GM19328 (cell line): ENCODE measurements around the gene DMXL2.
A peak's percentile ranks its signal among the peaks of the same experiment; 100 is the strongest.
"Not testable (repeated sequence)": the region's sequence is repeated elsewhere in the genome, so short reads cannot be mapped to it uniquely, and the experiment has no call there.

Source experiments
- ATAC-seq: cut with Tn5 transposase; IDR thresholded peaks from one replicate; pipeline ENCODE4 v1.9.1; 2021; ENCODE audit warnings: mild to moderate bottlenecking, moderate library complexity; ENCODE audit not compliant: unreplicated experiment

The DMXL2 gene

DNA sequence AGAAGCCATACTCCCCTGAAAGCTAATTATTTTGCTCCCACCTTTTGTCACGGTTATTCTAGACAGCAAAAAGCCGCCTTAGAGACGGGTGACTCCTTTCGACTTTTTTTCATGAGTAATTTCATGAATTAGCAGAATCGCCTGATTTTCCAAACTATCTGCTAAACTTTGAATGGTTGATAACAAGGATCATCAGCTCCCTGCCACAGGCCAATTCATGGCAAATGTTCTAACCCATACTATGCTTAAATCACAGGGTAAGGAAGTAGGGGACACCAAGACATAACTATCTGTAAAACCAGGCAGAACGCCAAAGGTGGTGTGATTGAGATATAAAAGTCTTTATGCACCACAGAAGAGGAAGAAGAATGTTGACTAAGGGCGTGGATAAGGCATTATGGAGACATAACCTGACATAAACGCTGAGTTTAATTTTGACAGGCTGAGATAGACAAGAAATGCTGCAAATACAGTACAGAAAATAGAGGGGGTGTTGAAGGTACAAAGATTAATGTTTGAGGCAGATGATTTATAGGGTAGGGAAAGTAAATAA lies 891 bp upstream of the DMXL2 start:
- ATAC-seq = no peak

DNA sequence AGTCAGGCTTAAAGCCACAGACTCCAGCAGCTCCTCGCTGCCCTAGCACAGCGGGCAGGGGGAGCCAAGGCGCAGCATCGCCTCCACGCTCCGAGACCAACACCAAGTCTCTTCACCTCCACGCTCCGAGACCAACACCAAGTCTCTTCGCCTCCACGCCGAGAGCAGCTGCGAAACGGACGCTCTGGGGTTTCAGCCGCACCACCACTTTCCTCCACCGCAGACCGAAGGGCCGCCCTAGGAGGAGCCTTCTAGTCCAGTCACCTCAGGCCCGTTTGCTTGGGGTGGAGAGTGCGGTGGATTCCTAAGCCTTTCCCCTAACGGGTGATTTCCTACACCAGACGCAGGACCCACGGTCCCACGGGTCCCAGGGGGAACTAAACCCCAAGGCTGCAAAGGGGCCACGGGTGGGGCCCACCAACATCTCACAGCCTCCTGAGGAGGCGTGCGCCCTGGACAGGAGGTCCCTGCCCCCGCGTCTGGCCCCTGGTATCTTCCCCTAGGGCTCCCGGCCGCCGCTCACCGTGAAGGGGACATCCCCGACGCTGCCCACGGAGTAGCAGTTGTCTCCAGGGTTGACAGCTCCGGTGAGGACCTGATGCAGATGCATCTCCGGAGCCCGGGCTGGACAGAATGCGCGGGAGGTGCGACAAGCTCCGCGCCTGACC lies 501 bp downstream of the DMXL2 start:
- ATAC-seq = peak; percentile 39

GRCh38 chr15:51621155-51621765 lies 1.3 kb downstream of the DMXL2 start:
- ATAC-seq = no peak

DNA sequence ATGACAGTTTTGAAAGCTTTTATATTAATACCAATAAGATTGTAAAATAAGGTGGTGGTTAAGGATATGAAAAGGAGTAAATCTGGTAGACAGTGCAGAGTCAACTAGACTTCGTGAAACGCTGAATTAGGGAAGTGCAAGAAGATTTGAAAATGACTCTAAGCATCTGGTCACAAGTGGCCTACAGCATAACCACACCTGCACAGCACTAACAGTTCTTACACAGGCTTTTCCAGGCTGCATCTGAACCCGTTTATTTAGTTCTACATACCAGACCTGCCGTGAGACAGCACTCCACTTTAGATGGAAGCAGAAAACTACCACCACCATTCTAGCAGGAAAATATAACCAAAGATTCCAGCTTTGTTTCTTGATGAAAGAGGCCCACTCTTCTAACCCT lies 1.9 kb downstream of the DMXL2 start:
- no peak for ATAC-seq

DNA sequence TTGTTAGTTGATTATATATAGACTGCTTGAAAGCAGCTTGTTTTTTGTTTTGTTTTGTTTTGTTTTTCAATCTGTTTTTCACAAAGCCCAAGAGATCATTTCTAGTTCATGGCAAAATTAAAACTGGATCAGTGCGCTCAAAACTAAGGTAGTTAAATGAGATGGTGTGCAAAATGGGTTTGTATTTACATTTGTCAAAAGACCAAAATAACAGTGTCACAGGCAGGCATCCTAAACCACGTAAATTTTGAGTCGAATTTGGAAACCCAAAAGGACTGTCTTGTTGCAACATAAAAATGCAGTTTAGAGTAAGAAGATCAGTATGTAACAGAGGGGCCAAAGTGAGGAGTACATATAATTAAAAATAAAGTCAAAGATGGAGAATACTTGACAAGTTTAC lies 2.4 kb downstream of the DMXL2 start:
- no peak for ATAC-seq

DNA sequence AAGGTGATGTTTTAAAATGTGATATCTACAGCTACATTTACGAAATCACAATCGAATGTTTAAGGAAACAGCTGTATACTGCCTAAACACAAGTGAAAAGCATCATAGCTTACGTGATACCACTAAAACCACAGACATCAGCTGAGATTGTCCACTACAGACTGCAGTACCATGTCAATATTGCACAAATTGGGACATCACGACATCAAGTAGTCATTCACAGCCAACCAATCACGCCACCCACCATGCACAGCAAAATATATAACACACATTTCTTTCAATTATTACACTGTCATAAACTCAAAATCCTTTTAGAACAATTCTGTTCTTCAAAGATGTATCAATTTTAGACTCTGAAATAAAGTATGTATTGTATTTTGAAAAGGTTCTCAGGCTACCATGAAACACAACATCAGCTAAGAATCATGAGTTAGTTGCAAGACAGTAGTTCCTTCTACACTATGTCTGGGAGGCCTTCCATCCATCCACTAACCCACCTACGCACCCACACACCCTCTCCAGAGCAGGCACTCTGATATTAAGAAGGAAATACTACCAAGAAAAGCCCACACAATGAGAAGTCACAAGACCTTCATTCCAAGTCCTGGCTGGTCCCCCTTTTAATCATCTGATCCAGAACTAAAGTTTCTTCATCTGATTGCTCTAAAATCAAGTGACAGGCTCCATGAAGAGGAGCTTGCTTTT lies 3.1 kb downstream of the DMXL2 start:
- ATAC-seq = no peak

GRCh38 chr15:51617886-51618285 lies 4.7 kb downstream of the DMXL2 start:
- ATAC-seq = no peak

- no peak for ATAC-seq
Measured at GRCh38 chr15:51613951-51614350, 8.6 kb downstream of the DMXL2 start.

DNA sequence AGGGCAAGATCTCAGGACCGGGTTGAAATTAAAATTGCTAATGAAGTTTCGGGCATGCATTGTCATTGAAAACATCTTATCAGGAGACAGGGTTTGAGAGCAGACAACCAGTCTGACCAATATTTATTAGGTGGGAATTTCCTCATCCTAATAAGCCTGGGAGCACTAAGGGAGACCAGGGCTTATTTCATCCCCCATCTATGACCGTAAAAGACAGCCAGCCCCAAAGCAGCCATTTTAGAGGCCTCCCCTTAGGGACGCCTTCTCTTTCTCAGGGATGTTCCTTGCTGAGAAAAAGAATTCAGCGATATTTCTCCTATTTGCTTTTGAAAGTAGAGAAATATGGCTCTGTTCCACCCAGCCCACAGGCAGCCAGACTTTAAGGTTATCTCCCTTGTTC lies 9.9 kb downstream of the DMXL2 start:
- not testable (repeated sequence) for ATAC-seq

DNA sequence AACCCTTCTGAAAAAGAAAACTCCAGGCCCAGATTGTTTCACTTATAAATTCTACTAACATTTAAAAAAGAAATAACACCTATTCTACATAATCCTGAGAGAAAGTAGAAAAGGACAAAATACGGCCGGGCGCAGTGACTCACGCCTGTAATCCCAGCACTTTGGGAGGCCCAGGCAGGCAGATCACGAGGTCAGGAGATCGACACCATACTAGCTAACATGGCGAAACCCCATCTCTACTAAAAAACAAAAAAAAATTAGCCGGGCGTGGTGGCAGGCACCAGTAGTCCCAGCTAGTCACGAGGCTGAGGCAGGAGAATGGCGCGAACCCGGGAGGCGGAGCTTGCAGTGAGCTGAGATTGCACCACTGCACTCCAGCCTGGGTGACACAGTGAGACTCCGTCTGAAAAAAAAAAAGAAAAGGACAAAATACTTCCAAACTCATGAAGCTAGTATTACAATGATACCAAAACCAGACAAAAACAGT lies 19.1 kb downstream of the DMXL2 start:
- not testable (repeated sequence) for ATAC-seq

- no peak for ATAC-seq
Measured at GRCh38 chr15:51603002-51603401, 19.6 kb downstream of the DMXL2 start.

DNA sequence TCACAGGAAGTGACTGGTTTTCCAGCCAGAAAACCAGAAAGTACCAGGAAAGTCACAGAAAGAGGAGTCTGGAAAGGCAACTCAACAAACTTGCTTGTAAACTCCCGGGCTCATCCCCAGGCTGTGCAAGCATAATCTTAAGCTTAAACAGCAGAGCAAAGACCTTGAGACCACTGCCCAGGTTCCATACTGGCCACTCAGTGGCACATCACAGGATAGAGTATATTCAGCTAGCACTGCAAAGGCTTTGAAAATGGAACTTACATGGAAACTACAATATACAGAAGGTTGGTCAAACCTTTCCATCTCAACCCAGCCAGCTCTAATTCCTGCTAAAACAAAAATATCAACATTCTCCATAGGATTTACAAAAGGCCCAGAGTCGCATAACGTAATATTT lies 20.1 kb downstream of the DMXL2 start:
- ATAC-seq = no peak

- ATAC-seq = no peak
Measured at GRCh38 chr15:51601801-51602200, 20.8 kb downstream of the DMXL2 start.

GRCh38 chr15:51600114-51600513 lies 22.5 kb downstream of the DMXL2 start:
- no peak for ATAC-seq

GRCh38 chr15:51589881-51590568 lies 32.5 kb downstream of the DMXL2 start:
- no peak for ATAC-seq

- ATAC-seq = no peak
Measured at GRCh38 chr15:51588966-51589365, 33.6 kb downstream of the DMXL2 start.

DNA sequence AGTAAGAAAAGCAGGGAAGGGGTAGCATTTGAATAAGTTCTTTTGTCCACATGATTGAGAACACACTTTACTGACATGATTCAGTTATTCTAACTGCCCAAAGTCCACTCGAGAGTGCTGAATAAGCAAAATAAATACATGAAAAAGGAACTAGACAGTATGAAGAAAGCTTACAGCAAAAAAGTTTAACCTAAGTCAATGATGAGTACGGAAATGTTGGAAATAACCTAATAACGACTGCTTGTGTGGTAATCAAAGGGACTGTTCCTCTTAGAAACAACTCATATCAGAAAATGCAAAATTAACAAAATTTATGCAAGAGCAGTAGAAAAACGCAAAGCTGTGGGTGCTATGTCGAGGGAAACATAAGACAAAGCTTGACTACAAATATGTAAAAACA lies 36.6 kb downstream of the DMXL2 start:
- no peak for ATAC-seq

- no peak for ATAC-seq
Measured at GRCh38 chr15:51580982-51581381, 41.6 kb downstream of the DMXL2 start.

GRCh38 chr15:51580385-51580784 lies 42.2 kb downstream of the DMXL2 start:
- ATAC-seq = no peak

- ATAC-seq = no peak
Measured at GRCh38 chr15:51579012-51579411, 43.6 kb downstream of the DMXL2 start.

DNA sequence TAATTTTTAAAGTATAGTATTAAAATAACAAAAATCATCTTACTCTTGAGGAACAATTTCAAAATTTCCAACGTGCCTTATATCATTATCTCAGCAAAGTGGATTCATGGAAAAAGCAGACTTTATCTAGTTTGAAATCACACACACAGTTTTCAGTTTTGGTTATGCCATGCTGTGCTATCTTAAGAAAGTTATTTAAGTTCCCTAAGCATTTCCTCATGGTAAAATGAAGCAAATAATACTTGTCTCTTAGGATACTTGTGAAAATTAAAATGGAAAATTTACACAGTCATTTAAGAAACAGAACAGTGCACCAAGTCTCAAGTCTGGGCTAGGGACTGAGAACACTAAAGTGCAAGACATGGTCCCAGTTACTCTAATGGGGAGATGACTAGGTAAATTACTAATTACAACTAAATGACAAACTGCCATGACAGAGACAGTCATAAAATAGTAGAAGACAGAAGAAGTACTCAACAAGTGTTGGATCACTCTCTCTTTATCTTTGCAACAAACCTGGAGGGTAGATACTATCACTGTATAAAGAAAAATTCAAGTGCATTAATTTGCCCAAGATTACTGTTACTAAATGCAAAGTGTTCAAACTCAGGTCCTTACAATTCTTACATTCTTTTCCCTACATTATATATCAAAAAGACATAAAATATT lies 44.8 kb downstream of the DMXL2 start:
- ATAC-seq = no peak
